Body of pancreas (tissue), 4 donors: Measurements from ENCODE around the gene PDGFA.

ENCODE experiments used
- CTCF ChIP-seq, 7 experiments: fragments of 450-650 bp in 4 of 7; fragments of 200-600 bp in 3 of 7; sonication (generic) in 3 of 7; IDR thresholded peaks; one replicate each; pipeline ENCODE4 v1.5.1; 2016 to 2019; ENCODE audit warnings: antibody characterized with exemption in 7 of 7
- POLR2A ChIP-seq, 3 donors: fragments of 450-650 bp; IDR thresholded peaks; one replicate each; pipeline ENCODE4 v1.6.1; 2016; ENCODE audit warnings: antibody characterized with exemption in 3 of 3, mild to moderate bottlenecking in 2 of 3

DNA sequence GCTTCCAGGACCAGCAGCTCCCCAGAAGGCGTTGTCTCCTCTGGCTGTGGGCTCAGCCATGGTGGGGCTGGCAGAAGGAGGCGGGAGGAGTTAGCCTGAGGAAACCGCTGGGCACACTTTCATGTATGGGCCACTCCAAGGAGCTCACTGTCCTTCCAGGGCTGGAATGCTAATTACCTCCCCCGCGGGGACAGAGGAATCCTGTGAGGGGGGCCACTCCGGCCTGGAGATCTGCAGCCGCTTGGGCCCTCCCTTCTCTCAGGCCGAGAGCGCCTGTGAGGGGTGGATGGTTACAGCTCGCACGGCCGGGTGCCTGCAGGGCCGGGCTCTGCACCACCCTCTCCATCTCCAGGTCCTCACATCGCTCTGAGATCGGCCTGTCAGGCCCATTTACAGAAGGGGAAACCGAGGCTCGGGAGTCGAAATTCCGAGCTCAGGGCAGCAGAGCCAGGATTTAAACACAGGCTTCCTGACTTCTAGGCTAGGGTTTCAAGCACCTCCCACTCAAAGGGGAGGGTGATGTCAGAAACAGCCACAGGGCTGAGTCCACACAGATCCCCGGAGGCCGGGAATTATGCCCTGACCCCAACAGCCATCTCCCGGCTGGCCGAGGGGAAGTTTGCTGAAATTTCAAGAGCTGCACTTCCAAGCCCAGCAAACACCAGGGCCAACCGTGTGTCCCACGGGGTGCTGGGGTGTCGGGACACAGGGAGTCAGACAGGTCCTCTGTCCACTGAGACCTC, 59.1 kb downstream of the PDGFA start:
- no peak for TF ChIP-seq CTCF (IDR thresholded peaks at IDR 0.05)
- TF ChIP-seq POLR2A (IDR thresholded peaks at IDR 0.05) = no peak
